Pons (tissue), 1 donor: Measurements from ENCODE around the gene OSBPL5.
"Not testable (repeated sequence)": the region's sequence is repeated elsewhere in the genome, so short reads cannot be mapped to it uniquely, and the experiment has no call there.

Experiments used
- DNase-seq: peaks from one replicate; pipeline ENCODE4 v3.0.0-alpha.2; 2016; ENCODE audit warnings: low spot score

The OSBPL5 gene

DNA sequence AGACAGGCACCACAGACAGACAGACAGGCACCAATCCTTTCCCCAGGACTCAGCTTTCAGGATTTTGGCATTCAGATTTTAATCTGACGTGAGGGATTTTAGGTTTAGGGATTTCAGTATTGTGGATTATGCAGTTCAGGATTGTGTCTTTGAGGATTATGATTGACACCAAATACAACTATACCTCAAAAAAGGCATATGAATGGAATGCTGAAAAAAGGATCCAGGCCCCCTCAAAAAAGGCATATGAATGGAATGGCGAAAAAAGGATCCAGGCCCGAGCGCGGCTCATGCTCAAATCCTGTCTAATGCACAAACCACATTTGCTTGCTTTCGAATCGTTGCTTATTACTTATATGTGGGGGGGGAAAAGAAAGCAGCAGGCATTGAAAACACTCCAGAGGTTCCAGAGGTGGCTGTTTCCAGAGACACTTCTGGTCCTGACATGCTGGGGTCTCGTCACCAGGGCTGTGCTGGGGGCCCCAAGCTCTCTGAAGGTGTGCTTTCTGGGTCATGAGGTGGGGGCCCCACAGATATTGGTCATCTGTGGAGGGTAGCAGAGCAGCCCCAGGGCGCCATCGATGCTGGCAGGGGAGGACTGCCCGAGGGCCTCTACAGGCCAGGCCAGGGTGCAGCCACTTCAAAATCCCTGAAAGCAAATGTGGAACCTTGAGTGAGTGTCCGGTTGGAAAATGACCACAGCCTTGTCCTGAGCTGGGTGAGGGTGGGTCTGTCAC, 16.8 kb upstream of the OSBPL5 start:
- DNase-seq, result no peak

DNA sequence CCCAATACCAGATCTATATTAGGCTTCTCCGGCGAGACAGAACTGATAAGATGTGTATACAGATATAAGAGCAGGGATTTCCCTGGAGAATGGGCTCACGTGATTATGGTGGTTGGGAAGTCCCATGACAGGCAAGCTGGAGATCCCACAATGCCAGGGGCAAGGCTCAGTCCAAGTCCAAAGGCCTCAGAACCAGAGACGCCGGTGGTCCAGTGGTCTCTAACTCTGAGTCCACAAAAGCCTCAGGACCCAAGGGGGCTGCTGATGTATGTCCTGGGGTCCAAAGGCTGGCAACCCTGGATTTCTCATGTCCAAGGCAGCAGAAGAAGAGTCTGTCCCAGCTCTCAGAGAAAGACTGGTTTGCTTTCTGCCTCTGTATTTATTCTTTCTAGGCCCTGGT, 15.8 kb upstream of the OSBPL5 start:
- no peak for DNase-seq

DNA sequence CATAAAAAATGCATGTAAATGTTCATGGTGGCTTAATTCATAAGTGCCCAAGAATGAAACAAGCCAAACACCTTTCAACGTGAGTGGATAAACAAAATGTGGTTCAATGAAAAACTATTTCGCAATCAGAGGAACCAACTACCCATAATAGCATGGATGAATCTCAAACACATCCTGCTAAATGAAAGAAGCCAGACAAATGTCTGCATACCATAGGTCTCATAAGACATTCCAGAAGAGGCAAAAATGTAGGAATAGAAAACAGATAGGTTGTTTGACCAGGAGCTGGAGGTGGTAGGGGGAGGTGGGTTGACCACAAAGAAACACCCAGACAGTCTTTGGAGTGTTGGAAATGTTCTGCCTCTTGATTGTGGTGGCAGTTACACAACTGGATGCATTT, 13.2 kb upstream of the OSBPL5 start:
- no peak for DNase-seq

DNA sequence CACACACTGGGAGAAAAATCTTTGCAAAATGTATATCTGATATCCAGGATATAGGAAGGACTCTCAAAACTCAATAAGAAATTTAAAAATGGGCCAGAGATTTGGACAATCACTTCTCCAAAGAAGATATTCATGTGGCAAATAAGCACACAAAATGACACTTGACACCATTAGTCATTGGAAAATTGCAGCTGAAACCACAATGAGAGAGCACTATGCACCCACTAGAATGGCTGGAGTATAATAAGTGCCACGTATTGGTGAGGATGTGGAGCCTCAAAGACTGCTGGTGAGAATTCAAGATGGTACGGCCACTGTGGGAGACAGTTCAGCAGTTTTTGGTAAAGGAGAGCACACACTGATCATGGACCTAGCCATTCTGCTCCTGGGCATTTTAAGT, 12.8 kb upstream of the OSBPL5 start:
- no peak for DNase-seq

DNA sequence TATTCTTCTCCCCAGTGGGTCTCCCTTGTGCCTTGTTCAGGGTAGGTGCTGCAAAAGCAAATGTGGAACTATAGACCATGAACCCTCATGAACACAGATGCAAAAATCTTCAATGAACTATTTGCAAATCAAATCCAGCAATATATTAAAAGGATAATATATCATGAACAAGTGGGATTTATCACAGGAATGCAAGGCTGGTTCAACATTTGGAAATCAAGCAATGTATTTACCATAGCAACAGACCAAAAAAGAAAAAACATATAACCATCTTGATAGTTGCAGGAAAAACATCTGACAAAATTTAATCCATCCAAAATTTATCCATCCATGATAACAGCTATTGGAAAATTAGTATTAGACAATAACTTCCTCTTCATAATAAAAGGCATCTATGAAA, 11.4 kb upstream of the OSBPL5 start:
- DNase-seq, result no peak

DNA sequence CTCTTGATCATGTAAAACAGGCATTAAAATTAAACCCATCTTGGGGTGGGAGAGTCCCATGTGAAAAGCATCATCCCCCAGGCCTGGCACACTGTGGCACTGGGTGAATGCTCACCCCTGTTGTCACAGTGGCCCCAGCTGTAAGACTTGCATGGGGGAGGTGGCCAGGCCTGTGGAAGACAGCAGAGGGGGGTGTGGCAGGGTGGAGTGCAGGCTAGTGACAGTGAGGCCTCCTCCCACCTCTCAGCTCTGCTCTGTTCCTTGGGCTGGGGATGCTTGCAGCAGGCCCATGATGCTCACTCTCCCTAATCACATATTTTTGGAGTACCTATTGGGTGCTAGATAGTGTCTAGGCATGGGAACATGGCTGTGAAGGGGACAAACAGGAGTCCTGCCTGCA, 10.1 kb upstream of the OSBPL5 start:
- DNase-seq, result no peak

DNA sequence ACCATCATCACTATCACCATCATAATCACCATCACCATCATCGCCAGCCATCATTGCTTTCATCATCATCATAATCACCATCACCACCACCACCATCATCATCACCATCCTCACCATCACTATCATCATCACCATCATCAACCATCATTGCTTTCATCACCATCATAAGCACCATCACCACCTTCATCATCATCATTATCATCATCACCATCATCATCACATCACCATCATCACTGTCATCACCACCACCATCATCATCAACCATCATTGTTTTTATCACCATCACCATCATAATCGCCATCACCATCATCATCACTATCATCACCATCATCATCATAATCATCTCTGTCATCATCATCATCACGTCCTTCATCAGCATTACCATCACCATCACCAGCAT, 9.3 kb upstream of the OSBPL5 start:
- no peak for DNase-seq

DNA sequence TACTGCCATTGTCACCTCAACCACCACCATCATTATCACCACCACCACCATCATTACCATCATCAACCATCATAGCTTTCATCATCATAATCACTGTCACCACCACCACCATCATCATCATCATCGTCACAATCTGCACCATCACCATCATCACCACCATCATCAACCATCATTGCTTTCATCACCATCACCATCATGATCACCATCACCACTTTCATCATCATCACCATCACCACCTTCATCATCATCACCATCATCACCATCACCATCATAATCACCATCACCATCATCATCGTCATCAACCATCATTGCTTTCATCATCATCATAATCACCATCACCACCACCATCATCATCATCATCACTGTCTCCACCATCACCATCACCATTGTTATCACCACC, 8.7 kb upstream of the OSBPL5 start:
- DNase-seq, result no peak

DNA sequence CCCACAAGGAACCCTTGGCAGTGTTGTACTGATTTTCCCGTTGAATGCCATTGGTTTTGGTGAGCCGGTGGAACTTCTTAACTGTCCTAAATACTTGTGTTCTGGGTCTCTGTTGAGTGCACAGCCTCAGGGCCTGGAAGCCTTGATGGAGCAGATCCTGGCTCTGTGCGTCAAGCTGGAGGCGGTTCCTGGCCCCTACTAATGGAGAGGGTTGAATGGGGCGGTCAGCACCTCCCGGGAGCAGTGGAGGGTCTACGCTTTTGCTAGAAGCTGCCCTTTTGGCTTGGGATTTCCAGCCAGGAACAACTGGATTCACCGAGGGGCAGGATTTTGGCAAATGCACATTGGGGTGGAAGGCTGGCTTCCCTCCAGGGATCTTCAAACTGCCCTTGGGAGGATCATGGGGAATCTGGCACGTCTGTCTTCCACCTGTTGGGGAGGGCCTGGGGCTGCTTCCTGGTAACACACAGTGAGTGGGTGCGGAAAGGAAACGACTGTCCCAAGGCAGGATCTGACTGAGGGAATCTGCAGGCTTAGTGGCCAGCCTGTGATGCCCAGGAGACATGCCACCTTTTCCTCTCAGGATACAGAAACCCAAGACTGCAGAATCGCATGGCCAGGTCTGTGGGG, 6.9 kb upstream of the OSBPL5 start:
- DNase-seq, result no peak

DNA sequence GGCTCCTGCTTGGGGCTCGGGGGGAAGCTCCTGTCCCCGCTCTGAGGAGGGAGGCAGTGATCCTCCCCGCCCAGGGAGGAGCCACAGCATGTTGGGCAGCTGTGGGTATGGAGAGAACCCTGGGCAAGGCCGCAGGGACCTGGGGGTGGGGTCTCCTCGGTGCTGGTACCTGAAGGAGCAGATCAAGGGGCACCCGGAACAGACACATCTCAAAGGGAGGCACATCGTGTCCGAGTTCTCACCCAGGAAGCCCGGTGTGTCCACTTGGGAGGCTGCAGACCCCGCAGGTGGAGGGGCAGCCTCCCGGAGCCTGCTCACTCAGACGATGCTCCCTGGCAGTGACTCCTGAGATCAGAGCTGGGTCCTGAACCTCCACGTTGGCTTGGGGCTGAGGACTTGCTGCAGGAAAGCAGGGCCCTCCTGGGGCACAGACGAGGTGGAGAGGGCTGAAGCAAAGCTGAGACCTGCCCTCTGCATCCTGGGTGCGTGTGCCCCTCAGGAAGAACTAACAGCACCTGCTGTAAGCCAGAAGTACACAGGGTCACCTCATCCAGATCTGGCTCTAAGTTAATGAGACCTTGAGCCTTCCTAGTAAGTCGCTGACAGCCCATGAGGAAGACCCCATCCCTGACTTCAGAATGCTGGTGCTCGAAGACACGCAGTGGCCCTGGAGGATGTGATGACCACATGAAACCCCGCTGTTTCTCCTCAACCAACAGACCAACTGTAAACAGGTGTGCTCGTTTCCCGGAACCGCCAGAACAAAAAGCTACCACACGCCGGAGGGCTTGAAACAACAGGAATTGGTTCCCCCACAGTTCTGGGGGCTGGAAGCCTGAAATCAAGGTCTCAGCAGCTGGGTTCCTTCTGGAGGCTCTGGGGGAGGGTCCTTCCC, 5.9 kb upstream of the OSBPL5 start:
- DNase-seq, result no peak

DNA sequence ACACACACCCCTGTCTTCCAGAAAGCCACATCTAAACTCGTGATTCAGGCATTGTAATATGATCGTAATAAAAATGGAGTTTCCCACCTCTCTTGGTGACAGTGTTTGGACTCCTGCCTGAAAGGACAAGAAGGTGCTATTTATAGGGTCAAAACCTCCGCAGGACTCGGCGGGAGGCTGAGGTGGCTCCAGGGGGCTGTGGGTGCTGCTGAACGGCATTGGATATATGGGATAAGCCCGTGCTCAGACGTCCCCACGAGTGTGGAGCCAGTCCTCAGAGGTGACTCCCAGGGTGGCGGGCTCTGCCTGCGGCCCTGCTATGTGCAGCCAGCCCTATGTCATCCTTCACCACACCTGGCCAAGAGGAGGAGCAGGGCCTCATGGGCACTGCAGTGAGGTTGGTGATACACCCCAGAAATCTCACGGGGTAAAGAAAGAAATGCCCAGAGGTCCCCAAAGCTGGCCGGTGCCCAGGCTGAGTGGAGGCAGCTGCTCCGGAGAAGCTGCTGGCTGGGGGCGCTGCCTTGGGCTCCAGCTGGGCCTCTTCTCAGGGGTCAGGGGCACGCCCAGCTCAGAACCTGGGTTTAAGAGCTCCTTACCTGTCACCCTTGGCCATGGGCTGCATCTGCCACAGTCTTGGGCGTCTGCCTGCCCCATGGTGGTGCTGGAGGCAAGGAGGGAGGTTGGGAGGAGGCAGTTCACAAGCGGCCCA, 5.1 kb upstream of the OSBPL5 start:
- DNase-seq, result no peak

DNA sequence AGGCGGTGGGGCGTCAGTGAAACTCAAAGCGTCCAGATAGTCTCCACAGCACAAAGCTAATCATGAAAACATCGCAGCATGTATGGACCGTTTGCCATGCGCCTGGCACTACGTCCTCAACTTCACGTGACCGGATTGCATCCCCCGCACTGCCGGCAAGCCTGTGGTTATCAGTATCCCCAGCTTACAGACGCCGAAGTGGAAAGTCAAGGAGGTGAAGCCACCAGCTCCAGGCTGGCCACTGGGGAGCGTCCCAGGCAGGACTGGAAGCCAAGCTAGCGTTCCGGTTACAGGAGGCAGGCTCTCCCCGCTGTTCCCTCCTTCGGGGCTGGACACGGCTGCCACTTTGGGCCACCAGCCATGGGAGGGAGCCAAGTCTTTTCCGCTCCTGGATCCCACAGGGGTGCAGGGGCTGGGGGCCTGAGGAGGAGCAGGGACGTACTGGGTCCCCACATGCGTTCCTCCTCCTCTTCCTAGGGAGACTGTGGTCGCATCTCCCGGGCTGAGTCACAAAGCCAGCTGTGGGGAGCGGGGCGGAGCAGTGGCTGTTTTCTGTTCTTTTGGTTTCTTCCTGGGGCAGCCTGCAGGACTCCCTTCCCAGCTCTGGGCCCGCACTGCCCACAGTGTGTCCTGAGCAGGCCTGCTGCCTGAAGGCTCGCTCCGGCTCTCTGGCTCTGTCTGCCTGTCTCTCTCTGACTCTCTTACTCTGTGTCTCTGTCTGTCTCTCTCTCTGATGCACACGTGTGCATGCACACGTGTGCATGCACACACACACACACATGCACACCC, 4.3 kb upstream of the OSBPL5 start:
- DNase-seq, result no peak

DNA sequence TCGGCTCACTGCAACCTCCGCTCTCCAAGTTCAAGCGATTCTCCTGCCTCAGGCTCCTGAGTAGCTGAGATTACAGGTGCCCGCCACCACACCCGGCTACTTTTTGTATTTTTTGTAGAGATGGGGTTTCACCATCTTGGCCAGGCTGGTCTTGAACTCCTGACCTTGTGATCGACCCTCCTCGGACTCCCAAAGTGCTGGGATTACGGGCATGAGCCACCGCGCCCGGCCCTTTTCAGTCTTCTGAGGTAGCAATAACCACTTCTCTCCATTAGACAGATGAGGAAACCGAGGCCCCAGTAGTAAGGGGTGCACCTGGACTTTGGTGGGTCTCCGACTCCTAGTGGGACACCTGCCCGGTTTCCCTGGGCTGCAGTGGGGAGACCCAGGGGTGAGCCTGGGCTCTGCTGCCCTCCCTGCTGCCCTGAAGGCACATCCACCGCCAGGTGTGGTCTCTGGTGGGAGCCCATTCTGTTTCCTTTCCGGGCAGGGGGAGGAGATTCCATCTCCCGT, 3.7 kb upstream of the OSBPL5 start:
- not testable (repeated sequence) for DNase-seq

DNA sequence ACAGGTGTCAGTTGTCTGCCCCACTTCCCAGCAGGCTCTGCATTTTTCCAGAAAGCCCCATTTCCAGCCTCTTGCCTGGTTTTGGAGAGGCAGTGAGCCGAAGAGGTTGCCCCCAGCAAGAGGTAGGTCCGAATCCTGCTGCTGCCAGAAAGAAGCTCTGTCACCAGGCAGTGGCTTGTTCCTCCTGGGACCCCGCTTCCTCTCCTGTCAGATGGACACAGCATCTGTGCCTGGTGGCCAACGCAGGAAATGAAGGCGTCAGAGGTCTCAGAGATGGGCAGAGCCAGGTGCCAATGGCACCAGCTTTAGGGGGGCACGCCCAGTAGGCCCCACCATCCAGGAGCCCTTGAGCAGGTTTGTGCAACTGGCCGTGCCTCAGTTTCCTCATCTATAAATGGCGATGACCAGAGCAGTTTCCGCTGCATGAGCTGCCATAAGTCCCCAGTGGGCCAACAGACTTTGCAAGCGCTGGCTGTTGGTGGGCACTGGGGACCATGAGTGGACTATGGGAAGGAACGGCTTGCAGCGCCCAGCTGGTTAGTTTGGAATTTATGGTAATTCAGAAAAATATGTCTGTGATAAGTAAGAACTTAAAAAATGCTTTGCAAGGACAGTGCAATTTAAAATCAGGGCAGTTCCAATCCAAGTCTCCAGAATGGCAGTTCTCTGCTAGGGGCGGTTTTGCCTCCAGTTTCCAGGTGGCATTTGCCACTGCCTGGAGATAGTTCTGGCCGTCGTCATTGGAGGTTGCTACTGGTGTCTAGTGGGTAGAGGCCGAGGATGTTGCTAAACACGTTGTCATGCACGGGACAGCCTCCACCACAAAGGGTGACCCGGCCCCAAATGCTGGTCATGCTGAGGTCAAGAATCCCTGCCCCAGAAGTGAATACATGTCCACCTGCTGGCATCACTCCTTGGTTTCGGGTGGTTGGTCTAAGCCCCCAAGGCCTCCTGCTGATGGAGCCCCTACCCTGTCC, 2.3 kb upstream of the OSBPL5 start:
- no peak for DNase-seq

DNA sequence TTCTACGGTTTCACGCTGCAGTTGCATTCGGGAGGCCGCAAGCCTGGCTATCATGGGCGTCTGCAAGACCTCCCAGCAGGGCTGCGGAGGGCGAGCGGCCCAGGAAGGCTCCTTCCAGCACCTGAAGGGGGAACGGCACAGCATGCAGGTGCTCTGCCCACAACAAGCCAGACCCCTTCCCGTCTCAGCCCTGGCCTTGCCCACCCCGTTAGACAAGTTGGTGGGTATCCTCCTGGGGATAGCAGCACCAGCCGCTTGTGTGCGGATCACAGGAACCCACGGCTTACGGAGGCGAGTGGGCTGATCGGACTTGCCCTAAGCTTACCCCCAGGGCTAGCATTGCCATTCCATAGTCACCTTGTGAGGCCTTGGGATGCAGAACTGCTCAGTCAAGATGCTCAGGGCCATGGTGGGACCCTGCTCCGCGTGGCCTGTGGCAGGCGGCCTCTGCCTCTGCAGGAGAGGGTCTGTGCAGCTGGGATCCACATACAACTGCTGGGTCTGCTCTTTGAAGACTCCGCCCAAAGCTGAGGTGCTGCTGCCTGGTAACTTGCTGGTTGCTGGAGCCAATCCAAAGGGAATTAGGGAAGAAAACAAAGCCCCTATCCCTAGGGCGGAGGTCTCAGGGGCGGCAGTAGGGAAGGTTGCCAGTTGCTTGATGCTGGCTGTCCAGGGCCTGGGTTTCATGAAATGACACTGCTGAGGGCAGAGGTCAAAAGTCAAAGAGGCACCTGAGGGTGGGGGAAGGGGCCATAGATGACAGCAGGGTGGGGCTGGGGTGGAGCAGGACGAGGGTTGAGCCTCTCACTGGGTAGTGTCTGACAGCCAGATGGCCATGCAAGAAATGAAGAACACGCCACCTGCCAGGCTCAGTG, 1.4 kb upstream of the OSBPL5 start:
- no peak for DNase-seq

DNA sequence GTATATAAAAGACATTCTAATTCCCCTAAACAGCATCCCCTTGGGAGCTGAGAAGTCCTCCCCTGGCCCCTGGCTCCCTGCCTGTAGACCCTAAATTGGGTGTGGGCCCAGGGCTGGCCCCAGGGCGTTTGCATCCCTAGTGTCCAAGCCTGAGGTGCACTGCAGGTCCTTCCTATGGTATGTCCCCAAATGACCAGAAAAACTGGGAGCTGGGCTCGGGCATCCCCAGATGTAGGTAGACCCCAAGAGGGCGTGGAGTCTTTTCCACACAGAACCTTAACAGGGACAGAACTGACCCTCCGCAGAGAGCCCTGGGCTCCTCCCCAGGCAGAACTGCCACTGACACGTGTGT, 782 bp upstream of the OSBPL5 start:
- DNase-seq, result no peak

DNA sequence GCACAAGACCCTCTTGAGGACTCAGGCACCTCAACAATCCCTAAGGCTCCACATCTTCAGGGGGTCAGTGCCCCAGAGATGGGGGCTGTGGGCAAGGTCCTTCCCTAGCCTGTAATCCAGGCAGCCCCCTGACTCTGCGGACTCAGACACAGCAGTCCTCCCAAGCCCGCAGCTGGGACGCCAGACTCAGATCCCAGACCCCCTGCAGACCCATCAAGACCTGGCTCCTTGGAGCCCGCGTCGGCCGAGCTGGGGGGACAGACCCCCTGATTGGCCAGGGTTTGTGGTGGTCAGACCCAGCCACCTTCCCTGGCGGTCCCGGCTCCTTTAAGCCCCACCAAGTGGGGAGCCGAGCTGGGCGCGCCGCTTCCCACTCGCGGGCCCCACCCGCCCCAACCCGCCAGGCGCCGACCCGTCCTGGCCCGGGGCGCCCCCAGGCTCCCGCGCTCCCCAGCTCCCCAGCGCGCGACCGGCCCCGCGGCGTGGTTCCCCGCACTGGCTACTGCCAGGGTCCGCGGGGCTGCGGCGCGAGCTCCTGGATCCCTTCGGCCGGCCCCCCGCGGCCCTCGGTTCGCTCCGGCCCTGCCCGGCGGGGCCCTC, 458 bp downstream of the OSBPL5 start:
- DNase-seq, result no peak

DNA sequence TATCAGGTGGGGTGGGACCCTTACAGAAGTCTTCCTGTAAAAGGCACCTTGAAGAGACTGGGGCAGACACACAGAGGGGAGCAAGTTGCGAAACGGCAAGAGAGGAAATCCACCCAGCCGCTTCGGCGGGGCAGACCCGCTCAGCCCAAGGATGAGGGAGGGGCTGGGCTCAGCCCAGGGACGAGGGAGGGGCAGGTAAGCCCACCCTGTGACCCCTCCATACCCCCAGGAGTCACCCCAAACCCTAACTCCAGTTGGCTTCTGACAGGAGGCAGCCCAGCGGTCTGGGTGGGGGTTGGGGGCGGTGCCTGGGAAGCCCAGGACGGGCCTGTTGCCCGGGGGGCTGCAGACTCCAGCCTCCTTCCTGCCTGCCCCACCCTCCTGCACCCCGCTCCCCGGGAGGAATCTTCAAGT, 965 bp downstream of the OSBPL5 start:
- DNase-seq, result no peak
